Activated CD8-positive, alpha-beta T cell treated with anti-CD3 and anti-CD28 coated beads, Interleukin-2, amount 10 ng/mL, durations not matched to agents 7 days and 5 days (primary cell): ENCODE data around the gene SAV1. TPM values are rescaled to one million over a fixed set of nuclear protein-coding genes. Genes with fewer than 3 reads are reported as not detected.
A peak's percentile ranks its signal among the peaks of the same experiment; 100 is the strongest.
"Not testable (repeated sequence)": the region's sequence is repeated elsewhere in the genome, so short reads cannot be mapped to it uniquely, and the experiment has no call there.

Experiments used
- ATAC-seq: fragments of 150-1000 bp; cut with Tn5 transposase; one replicate; pipeline ENCODE4 v1.10.0; 2021; ENCODE audit warnings: moderate library complexity
- CTCF ChIA-PET: fragments of 350-600 bp; sonication (Branson Sonifier 250); formaldehyde crosslinking; loops from one replicate; lab custom pipeline; 2021; ENCODE audit warnings: antibody characterized with exemption; lab: Charles Lee
- POLR2A ChIA-PET: fragments of 350-600 bp; sonication (Branson Sonifier 250); formaldehyde crosslinking; loops from one replicate; lab custom pipeline; 2021; ENCODE audit warnings: antibody characterized with exemption; lab: Charles Lee
- DNase-seq: peaks from one replicate; pipeline ENCODE4 v3.0.0-alpha.2; 2020
- H3K27ac Mint-ChIP-seq: one replicate; pipeline ENCODE4 v1.8.0; 2021; ENCODE audit warnings: mild to moderate bottlenecking, mixed read lengths
- H3K27me3 Mint-ChIP-seq: one replicate; pipeline ENCODE4 v1.8.0; 2021; ENCODE audit warnings: low read depth, mixed read lengths
- H3K36me3 Mint-ChIP-seq: one replicate; pipeline ENCODE4 v1.8.0; 2021; ENCODE audit warnings: low read depth, mixed read lengths
- H3K4me1 Mint-ChIP-seq: one replicate; pipeline ENCODE4 v1.8.0; 2021; ENCODE audit warnings: low read depth, mixed read lengths
- H3K4me3 Mint-ChIP-seq: one replicate; pipeline ENCODE4 v1.8.0; 2021; ENCODE audit warnings: mild to moderate bottlenecking, mixed read lengths
- H3K9me3 Mint-ChIP-seq: one replicate; pipeline ENCODE4 v1.8.0; 2022; ENCODE audit warnings: mixed read lengths; ENCODE audit not compliant: insufficient read depth
- total RNA-seq, 2 experiments: library from RNA; stranded (reverse); gene quantifications; one replicate each; pipeline ENCODE4 v1.2.3, GENCODE V29; 2021

SAV1 gene
- total RNA-seq = 1 to 10 TPM; 2.1 to 2.8 TPM

- POLR2A ChIA-PET = interaction anchor here (1.0 kb wide), 1 partner anchor 59 kb away, joined by 3 read pairs; no protein-coding TSS in a partner anchor
- H3K4me3 Mint-ChIP-seq = no peak within 1 kb of the TSS
Observed at GRCh38 chr14:50667996-50668825, at the start of gene SAV1. Gene SAV1, minus strand, starts transcription at chr14:50668306. Its CDS starts 339 bp downstream, at chr14:50667967.

GRCh38 chr14:50717811-50718210 lies 49.7 kb upstream of the SAV1 start:
- no peak for ATAC-seq
- no peak overlapping the region for H3K4me3 Mint-ChIP-seq
- POLR2A ChIA-PET = no interaction called here

More at GRCh38 chr14:50667996-50668825, at the start of gene SAV1:
- peak within 1 kb of the TSS; percentile 21 for H3K27ac Mint-ChIP-seq
- peaks cover 2% of the 10 kb centered on the region for H3K27me3 Mint-ChIP-seq
- DNase-seq = peak; percentile 53
- CTCF ChIA-PET = interaction anchor here (0.8 kb wide), 1 partner anchor 192 kb away, joined by 3 read pairs; no protein-coding TSS in a partner anchor
- ATAC-seq = peak; percentile 81
- H3K9me3 Mint-ChIP-seq = no peaks in the 10 kb centered on the region
- H3K4me1 Mint-ChIP-seq = peaks cover 12% of the 10 kb centered on the region
- H3K36me3 Mint-ChIP-seq = no peaks in the 10 kb centered on the region

GRCh38 chr14:50714450-50715073 lies 46.5 kb upstream of the SAV1 start:
- no peak overlapping the region for H3K27ac Mint-ChIP-seq
- no peak for DNase-seq
- H3K36me3 Mint-ChIP-seq = no peaks in the 10 kb centered on the region
- no peaks in the 10 kb centered on the region for H3K4me1 Mint-ChIP-seq
- H3K4me3 Mint-ChIP-seq = no peak overlapping the region
- no peaks in the 10 kb centered on the region for H3K9me3 Mint-ChIP-seq
- peaks cover 7% of the 10 kb centered on the region for H3K27me3 Mint-ChIP-seq
- CTCF ChIA-PET = interaction anchor here (0.6 to 2.8 kb wide), 26 partner anchors 9 to 372 kb away, joined by 3 to 35 read pairs (median 4); no protein-coding TSS in a partner anchor
- POLR2A ChIA-PET = interaction anchor here (1.2 kb wide), 1 partner anchor 11 kb away, joined by 3 read pairs; no protein-coding TSS in a partner anchor
- ATAC-seq = peak; percentile 64

More at GRCh38 chr14:50717811-50718210, 49.7 kb upstream of the SAV1 start:
- H3K27me3 Mint-ChIP-seq = peaks cover 4% of the 10 kb centered on the region
- no peak for DNase-seq
- peaks cover 18% of the 10 kb centered on the region for H3K36me3 Mint-ChIP-seq
- H3K9me3 Mint-ChIP-seq = no peaks in the 10 kb centered on the region
- no peak overlapping the region for H3K27ac Mint-ChIP-seq
- CTCF ChIA-PET = no interaction called here
- H3K4me1 Mint-ChIP-seq = no peaks in the 10 kb centered on the region

GRCh38 chr14:50711043-50711442 lies 42.9 kb upstream of the SAV1 start:
- no peaks in the 10 kb centered on the region for H3K9me3 Mint-ChIP-seq
- peaks cover 7% of the 10 kb centered on the region for H3K27me3 Mint-ChIP-seq
- CTCF ChIA-PET = interaction anchor here (1.2 to 1.9 kb wide), 2 partner anchors 9 to 66 kb away, joined by 3 to 6 read pairs; no protein-coding TSS in a partner anchor
- DNase-seq = no peak
- no peak overlapping the region for H3K4me3 Mint-ChIP-seq
- H3K36me3 Mint-ChIP-seq = no peaks in the 10 kb centered on the region
- no peak for ATAC-seq
- no peak overlapping the region for H3K27ac Mint-ChIP-seq
- POLR2A ChIA-PET = no interaction called here
- no peaks in the 10 kb centered on the region for H3K4me1 Mint-ChIP-seq

- Mint-ChIP-seq H3K27me3 (peaks cover 7% of the 10 kb centered on the region), H3K36me3 (no peaks in the 10 kb centered on the region), H3K9me3 (no peaks in the 10 kb centered on the region), H3K27ac (no peak overlapping the region), H3K4me3 (no peak overlapping the region), H3K4me1 (no peaks in the 10 kb centered on the region)
- ATAC-seq (no peak), DNase-seq (no peak)
- ChIA-PET CTCF (interaction anchor here (0.9 to 1.5 kb wide), 2 partner anchors 9 to 22 kb away, joined by 3 to 4 read pairs; no protein-coding TSS in a partner anchor), POLR2A (interaction anchor here (0.7 kb wide), 1 partner anchor 21 kb away, joined by 3 read pairs; no protein-coding TSS in a partner anchor)
Observed at GRCh38 chr14:50705026-50705593, 37.0 kb upstream of the SAV1 start.

- Mint-ChIP-seq H3K9me3 (no peaks in the 10 kb centered on the region), H3K36me3 (no peaks in the 10 kb centered on the region), H3K4me1 (no peaks in the 10 kb centered on the region), H3K4me3 (no peak overlapping the region), H3K27me3 (peaks cover 9% of the 10 kb centered on the region), H3K27ac (no peak overlapping the region)
- DNase-seq = no peak
- no peak for ATAC-seq
- CTCF ChIA-PET = interaction anchor here (0.9 to 1.5 kb wide), 3 partner anchors 9 to 21 kb away, joined by 3 to 4 read pairs (median 4); no protein-coding TSS in a partner anchor
- POLR2A ChIA-PET = interaction anchor here (0.7 kb wide), 1 partner anchor 22 kb away, joined by 3 read pairs; no protein-coding TSS in a partner anchor
Observed at GRCh38 chr14:50704454-50705010, 36.4 kb upstream of the SAV1 start.

GRCh38 chr14:50697659-50698290 lies 29.7 kb upstream of the SAV1 start:
- H3K36me3 Mint-ChIP-seq = no peaks in the 10 kb centered on the region
- ChIA-PET CTCF (no interaction called here), POLR2A (no interaction called here)
- no peak overlapping the region for H3K4me3 Mint-ChIP-seq
- peaks cover 17% of the 10 kb centered on the region for H3K27me3 Mint-ChIP-seq
- no peak for ATAC-seq
- no peaks in the 10 kb centered on the region for H3K9me3 Mint-ChIP-seq
- DNase-seq = no peak
- H3K27ac Mint-ChIP-seq = no peak overlapping the region
- no peaks in the 10 kb centered on the region for H3K4me1 Mint-ChIP-seq

- CTCF ChIA-PET = interaction anchor here (0.6 to 1.7 kb wide), 2 partner anchors 20 to 963 kb away, joined by 3 to 4 read pairs; no protein-coding TSS in a partner anchor
- POLR2A ChIA-PET, H3K36me3 Mint-ChIP-seq: not testable (repeated sequence)
Observed at GRCh38 chr14:50694260-50694659, 26.2 kb upstream of the SAV1 start.

GRCh38 chr14:50688875-50689274 lies 20.8 kb upstream of the SAV1 start:
- ChIA-PET POLR2A (no interaction called here), CTCF (no interaction called here)
- Mint-ChIP-seq H3K4me1 (no peaks in the 10 kb centered on the region), H3K27ac (no peak overlapping the region), H3K36me3 (no peaks in the 10 kb centered on the region), H3K27me3 (peaks cover 6% of the 10 kb centered on the region), H3K4me3 (no peak overlapping the region), H3K9me3 (no peaks in the 10 kb centered on the region)
- ATAC-seq (no peak), DNase-seq (no peak)

More at GRCh38 chr14:50694260-50694659, 26.2 kb upstream of the SAV1 start:
- H3K4me3 Mint-ChIP-seq, H3K4me1 Mint-ChIP-seq, H3K9me3 Mint-ChIP-seq, H3K27me3 Mint-ChIP-seq, H3K27ac Mint-ChIP-seq, ATAC-seq, DNase-seq: not testable (repeated sequence)

GRCh38 chr14:50679674-50680073 lies 11.6 kb upstream of the SAV1 start:
- ATAC-seq (no peak), DNase-seq (no peak)
- no peaks in the 10 kb centered on the region for H3K36me3 Mint-ChIP-seq
- peaks cover 8% of the 10 kb centered on the region for H3K4me1 Mint-ChIP-seq
- H3K4me3 Mint-ChIP-seq = no peak overlapping the region
- ChIA-PET CTCF (no interaction called here), POLR2A (no interaction called here)
- H3K27me3 Mint-ChIP-seq = no peaks in the 10 kb centered on the region
- no peak overlapping the region for H3K27ac Mint-ChIP-seq
- no peaks in the 10 kb centered on the region for H3K9me3 Mint-ChIP-seq

- no peaks in the 10 kb centered on the region for H3K9me3 Mint-ChIP-seq
- CTCF ChIA-PET = no interaction called here
- no peaks in the 10 kb centered on the region for H3K27me3 Mint-ChIP-seq
- POLR2A ChIA-PET = no interaction called here
- no peak overlapping the region for H3K27ac Mint-ChIP-seq
- H3K4me1 Mint-ChIP-seq = peaks cover 8% of the 10 kb centered on the region
- no peak for ATAC-seq
- H3K36me3 Mint-ChIP-seq = no peaks in the 10 kb centered on the region
- no peak overlapping the region for H3K4me3 Mint-ChIP-seq
- DNase-seq = no peak
Observed at GRCh38 chr14:50678163-50678562, 10.1 kb upstream of the SAV1 start.
